ENCODE data around the gene ATG9B.

GRCh38 chr7:151018421-151019129 is 5.7 kb downstream of the ATG9B start:
- TF ChIP-seq REST (IDR thresholded peaks at IDR 0.05; ENCODE audit: insufficient replicate concordance, low read depth) (no peak), POLR2AphosphoS5 (IDR thresholded peaks at IDR 0.05; ENCODE audit: low read depth) (no peak), GABPA (IDR thresholded peaks at IDR 0.05; ENCODE audit: low read depth) (no peak)

All from HL-60 (cell line).